ENCODE measurements around the gene SHC2.
"Not testable (repeated sequence)": the region's sequence is repeated elsewhere in the genome, so short reads cannot be mapped to it uniquely, and the experiment has no call there.

The SHC2 gene

GRCh38 chr19:422917-423226 lies 38.0 kb downstream of the SHC2 start:
- not testable (repeated sequence) for DNase-seq (ENCODE audit: low spot score)

- no peak for DNase-seq (ENCODE audit: low spot score)
Measured at GRCh38 chr19:422213-422916, 38.5 kb downstream of the SHC2 start.

GRCh38 chr19:419721-420515 lies 40.9 kb downstream of the SHC2 start:
- DNase-seq (ENCODE audit: low spot score) = no peak

GRCh38 chr19:418761-419671 lies 41.8 kb downstream of the SHC2 start:
- no peak for DNase-seq (ENCODE audit: low spot score)

GRCh38 chr19:416416-416815 lies 44.4 kb downstream of the SHC2 start:
- DNase-seq (ENCODE audit: low spot score) = no peak

- DNase-seq (ENCODE audit: low spot score) = no peak
Measured at GRCh38 chr19:415292-415691, 45.5 kb downstream of the SHC2 start.

- DNase-seq (ENCODE audit: low spot score) = no peak
Measured at GRCh38 chr19:413756-414420, 46.9 kb downstream of the SHC2 start.

- no peak for DNase-seq (ENCODE audit: low spot score)
Measured at GRCh38 chr19:412356-413355, 48.2 kb downstream of the SHC2 start.

GRCh38 chr19:411723-412355 lies 49.0 kb downstream of the SHC2 start:
- no peak for DNase-seq (ENCODE audit: low spot score)

GRCh38 chr19:411121-411722 lies 49.6 kb downstream of the SHC2 start:
- DNase-seq (ENCODE audit: low spot score) = not testable (repeated sequence)

- no peak for DNase-seq (ENCODE audit: low spot score)
Measured at GRCh38 chr19:410243-410781, 50.5 kb downstream of the SHC2 start.

GRCh38 chr19:409516-410242 lies 51.2 kb downstream of the SHC2 start:
- DNase-seq (ENCODE audit: low spot score) = no peak

GRCh38 chr19:408902-409515 lies 51.8 kb downstream of the SHC2 start, which contains the start of gene C2CD4C:
Gene C2CD4C, minus strand, starts transcription at chr19:409147. Its CDS starts 786 bp downstream, at chr19:408361.
- DNase-seq (ENCODE audit: low spot score) = no peak

GRCh38 chr19:408441-408901 lies 52.4 kb downstream of the SHC2 start:
- no peak for DNase-seq (ENCODE audit: low spot score)

- DNase-seq (ENCODE audit: low spot score) = no peak
Measured at GRCh38 chr19:407511-408440, 53.1 kb downstream of the SHC2 start.

GRCh38 chr19:406971-407510 lies 53.8 kb downstream of the SHC2 start:
- no peak for DNase-seq (ENCODE audit: low spot score)
